ENCODE measurements around the gene HCFC1. TPM values are rescaled to one million over a fixed set of nuclear protein-coding genes. Genes with fewer than 3 reads are reported as not detected.
"Not testable (repeated sequence)": the region's sequence is repeated elsewhere in the genome, so short reads cannot be mapped to it uniquely, and the experiment has no call there.

HCFC1 gene
- total RNA-seq, 1 experiment from 2014 or later = 77.7 TPM

DNA sequence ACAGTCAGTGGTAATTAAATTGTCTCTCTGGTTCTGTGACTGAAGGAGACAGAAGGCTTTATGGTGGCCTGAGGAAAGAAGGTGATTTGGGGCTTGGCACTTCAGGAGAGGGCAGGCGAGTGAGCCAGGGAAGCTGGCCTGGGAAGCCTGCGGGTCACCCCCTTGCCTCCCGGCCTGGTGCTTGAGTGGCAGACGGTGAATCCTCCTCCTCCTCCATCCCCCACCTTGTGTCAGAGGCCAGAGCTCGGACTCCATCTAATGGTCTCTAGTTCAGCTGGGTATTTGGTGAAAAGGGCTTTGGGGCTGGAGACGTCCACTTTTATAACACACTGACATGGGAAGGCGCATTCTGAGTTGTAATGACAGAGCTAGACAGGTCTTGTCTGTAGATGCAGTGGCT, 9.6 kb upstream of the HCFC1 start:
- Mint-ChIP-seq H3K27ac (ENCODE audit: unreplicated experiment) (no peak overlapping the region), H3K36me3 (ENCODE audit: insufficient read depth, unreplicated experiment) (peaks cover 5% of the 10 kb centered on the region), H3K4me1 (ENCODE audit: low read depth, unreplicated experiment) (no peaks in the 10 kb centered on the region), H3K27me3 (ENCODE audit: unreplicated experiment) (no peaks in the 10 kb centered on the region), H3K4me3 (ENCODE audit: low read depth, unreplicated experiment) (no peak overlapping the region), H3K9me3 (ENCODE audit: low read depth, unreplicated experiment) (no peaks in the 10 kb centered on the region)
- TF ChIP-seq, protein P1, sequence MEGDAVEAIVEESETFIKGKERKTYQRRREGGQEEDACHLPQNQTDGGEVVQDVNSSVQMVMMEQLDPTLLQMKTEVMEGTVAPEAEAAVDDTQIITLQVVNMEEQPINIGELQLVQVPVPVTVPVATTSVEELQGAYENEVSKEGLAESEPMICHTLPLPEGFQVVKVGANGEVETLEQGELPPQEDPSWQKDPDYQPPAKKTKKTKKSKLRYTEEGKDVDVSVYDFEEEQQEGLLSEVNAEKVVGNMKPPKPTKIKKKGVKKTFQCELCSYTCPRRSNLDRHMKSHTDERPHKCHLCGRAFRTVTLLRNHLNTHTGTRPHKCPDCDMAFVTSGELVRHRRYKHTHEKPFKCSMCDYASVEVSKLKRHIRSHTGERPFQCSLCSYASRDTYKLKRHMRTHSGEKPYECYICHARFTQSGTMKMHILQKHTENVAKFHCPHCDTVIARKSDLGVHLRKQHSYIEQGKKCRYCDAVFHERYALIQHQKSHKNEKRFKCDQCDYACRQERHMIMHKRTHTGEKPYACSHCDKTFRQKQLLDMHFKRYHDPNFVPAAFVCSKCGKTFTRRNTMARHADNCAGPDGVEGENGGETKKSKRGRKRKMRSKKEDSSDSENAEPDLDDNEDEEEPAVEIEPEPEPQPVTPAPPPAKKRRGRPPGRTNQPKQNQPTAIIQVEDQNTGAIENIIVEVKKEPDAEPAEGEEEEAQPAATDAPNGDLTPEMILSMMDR (IDR thresholded peaks at IDR 0.05; ENCODE audit: unreplicated experiment) = no peak
- BruUV-seq (replicated peaks) = no TSS peak
- no peak for DNase-seq
- CTCF ChIA-PET = interaction anchor here (0.6 kb wide), 1 partner anchor 11 kb away, joined by 3 read pairs; no protein-coding TSS in a partner anchor
- intact Hi-C loops (cut with micrococcal nuclease; ENCODE audit: unreplicated experiment) = no loop called here

DNA sequence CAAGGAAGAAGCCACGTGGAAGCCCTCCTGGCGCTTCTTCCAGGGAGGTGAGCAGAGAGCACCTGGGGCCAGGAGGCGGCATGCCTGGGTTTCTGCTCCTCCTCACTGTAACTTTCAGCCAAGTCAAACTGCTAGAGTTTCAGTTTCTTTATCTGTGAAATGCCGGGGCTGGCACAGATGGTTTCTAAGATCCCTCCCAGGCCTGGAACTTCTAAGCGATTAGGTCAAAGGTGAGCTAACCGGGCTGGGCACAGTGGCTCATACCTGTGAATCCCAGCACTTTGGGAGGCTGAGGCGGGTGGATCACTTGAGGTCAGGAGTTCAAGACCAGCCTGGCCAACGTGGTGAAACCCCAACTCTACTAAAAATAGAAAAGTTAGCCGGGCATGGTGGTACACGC, 8.8 kb upstream of the HCFC1 start:
- CTCF ChIA-PET = interaction anchor here (0.8 kb wide), 1 partner anchor 496 kb away, joined by 3 read pairs; no protein-coding TSS in a partner anchor
- intact Hi-C loops (cut with micrococcal nuclease; ENCODE audit: unreplicated experiment); DNase-seq; H3K9me3 Mint-ChIP-seq (ENCODE audit: low read depth, unreplicated experiment); H3K4me3 Mint-ChIP-seq (ENCODE audit: low read depth, unreplicated experiment); BruUV-seq (replicated peaks); H3K36me3 Mint-ChIP-seq (ENCODE audit: insufficient read depth, unreplicated experiment); H3K4me1 Mint-ChIP-seq (ENCODE audit: low read depth, unreplicated experiment); H3K27ac Mint-ChIP-seq (ENCODE audit: unreplicated experiment); H3K27me3 Mint-ChIP-seq (ENCODE audit: unreplicated experiment): not testable (repeated sequence)

DNA sequence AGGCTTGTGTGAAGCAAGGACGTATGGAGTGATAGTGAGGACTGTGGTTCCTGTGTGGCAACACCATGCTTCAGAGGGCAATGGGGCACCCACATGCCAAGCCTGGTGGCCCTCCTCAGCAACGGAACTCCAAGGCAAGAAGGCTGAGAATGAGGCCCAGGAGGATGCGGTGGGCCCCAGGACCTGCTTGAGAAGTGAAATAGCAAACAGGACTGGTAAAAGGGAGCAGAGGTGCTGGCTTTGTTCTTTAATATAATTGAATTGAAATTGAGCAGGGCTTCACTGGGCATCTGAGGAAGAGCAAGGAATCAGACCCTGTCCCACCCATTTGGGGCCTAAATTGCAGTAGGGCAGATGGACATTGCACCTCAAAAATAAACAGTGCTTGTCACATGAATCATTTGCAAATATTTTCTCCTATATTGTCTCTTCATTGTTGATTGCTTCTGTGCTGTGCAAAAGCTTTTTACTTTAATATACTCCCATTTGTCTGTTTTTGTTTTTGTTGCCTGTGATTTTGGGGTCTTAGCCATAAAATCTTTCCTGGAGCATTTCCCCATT, 3.2 kb upstream of the HCFC1 start:
- TF ChIP-seq, protein P1 (IDR thresholded peaks at IDR 0.05; ENCODE audit: unreplicated experiment) = no peak
- Mint-ChIP-seq H3K9me3 (ENCODE audit: low read depth, unreplicated experiment) (no peaks in the 10 kb centered on the region), H3K4me1 (ENCODE audit: low read depth, unreplicated experiment) (peaks cover 11% of the 10 kb centered on the region), H3K27ac (ENCODE audit: unreplicated experiment) (no peak overlapping the region), H3K4me3 (ENCODE audit: low read depth, unreplicated experiment) (no peak overlapping the region), H3K27me3 (ENCODE audit: unreplicated experiment) (no peaks in the 10 kb centered on the region), H3K36me3 (ENCODE audit: insufficient read depth, unreplicated experiment) (peaks cover 43% of the 10 kb centered on the region)
- DNase-seq = no peak
- BruUV-seq (replicated peaks) = no TSS peak
- intact Hi-C loops (cut with micrococcal nuclease; ENCODE audit: unreplicated experiment) = no loop called here
- CTCF ChIA-PET = no interaction called here

DNA sequence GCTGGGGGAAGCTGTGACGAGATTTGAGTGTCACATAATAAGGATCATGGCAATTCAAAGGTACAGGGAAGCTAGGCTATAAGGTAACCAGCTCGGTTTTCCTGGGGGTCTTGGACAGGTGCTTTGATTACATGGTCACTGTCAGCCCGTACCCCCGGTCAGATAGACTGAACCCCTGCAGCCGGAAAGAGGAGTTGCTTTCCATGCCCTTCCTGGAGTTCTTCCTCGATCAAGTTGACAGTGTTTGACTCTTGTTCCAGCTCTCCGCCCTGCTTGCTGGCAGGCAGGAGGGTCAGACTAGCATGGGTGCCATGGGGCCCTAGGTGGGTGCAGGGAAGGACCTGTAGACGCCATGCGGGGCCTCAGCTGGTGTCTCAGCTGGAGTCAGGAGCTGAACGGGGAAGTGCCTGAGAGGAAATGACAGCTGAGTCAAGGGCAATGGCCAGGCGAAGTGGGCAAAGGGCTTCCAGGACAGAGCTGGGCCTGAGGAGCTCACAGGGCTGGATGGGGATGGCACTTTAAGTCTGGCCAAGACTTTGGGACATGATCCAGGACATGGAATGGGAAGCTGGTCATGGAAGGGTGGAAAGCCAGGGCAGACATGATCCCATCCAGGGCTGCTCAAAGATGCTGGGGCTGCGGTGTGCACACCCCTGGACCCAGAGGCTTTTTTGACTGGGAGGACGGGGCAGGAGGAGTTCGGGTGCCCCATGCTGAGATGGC, 2.5 kb upstream of the HCFC1 start:
- peaks cover 49% of the 10 kb centered on the region for H3K36me3 Mint-ChIP-seq (ENCODE audit: insufficient read depth, unreplicated experiment)
- TF ChIP-seq, protein P1 (IDR thresholded peaks at IDR 0.05; ENCODE audit: unreplicated experiment) = no peak
- CTCF ChIA-PET = no interaction called here
- no peaks in the 10 kb centered on the region for H3K9me3 Mint-ChIP-seq (ENCODE audit: low read depth, unreplicated experiment)
- peaks cover 11% of the 10 kb centered on the region for H3K4me1 Mint-ChIP-seq (ENCODE audit: low read depth, unreplicated experiment)
- intact Hi-C loops (cut with micrococcal nuclease; ENCODE audit: unreplicated experiment) = no loop called here
- H3K4me3 Mint-ChIP-seq (ENCODE audit: low read depth, unreplicated experiment) = peak overlapping the region; percentile 89
- H3K27me3 Mint-ChIP-seq (ENCODE audit: unreplicated experiment) = no peaks in the 10 kb centered on the region
- peak overlapping the region; percentile 52 for H3K27ac Mint-ChIP-seq (ENCODE audit: unreplicated experiment)
- BruUV-seq (replicated peaks) = no TSS peak
- DNase-seq = no peak
